H1 (cell line): ENCODE measurements around the gene ARSB. TPM values are rescaled to one million over a fixed set of nuclear protein-coding genes. Genes with fewer than 3 reads are reported as not detected.

Experiments used
- CTCF ChIA-PET: fragments of 300-600 bp; sonication (Branson Sonifier 250); formaldehyde crosslinking; loops from one replicate; lab custom pipeline; 2021; ENCODE audit not compliant: partially characterized antibody; lab: Charles Lee
- POLR2A ChIA-PET: fragments of 300-600 bp; sonication (Branson Sonifier 250); formaldehyde crosslinking; loops from one replicate; lab custom pipeline; 2021; ENCODE audit warnings: inconsistent platforms; ENCODE audit not compliant: partially characterized antibody; lab: Charles Lee
- DNase-seq, 2 experiments: peaks; one replicate each; pipeline versions ENCODE4 v3.0.0 to v3.0.0-alpha.2; 2010 to 2022; ENCODE audit warnings: low spot score in 2 of 2, low read depth in 1 of 2, mixed read lengths in 1 of 2
- FAIRE-seq: peaks from 2 replicates; lab custom pipeline; 2011; peaks lifted over from hg19 to GRCh38; lab: Jason Lieb, UNC
- H2AFZ ChIP-seq: 2 replicates; pipeline ENCODE4 v1.8.1; 2012; ENCODE audit warnings: low read length, inconsistent platforms
- H2AK5ac ChIP-seq: 2 replicates; pipeline ENCODE4 v1.6.1; 2013; ENCODE audit warnings: low read depth, low read length
- H2BK120ac ChIP-seq: replicated peaks from 2 replicates; pipeline ENCODE3; 2013; ENCODE audit warnings: low read depth, low read length, inconsistent platforms
- H2BK12ac ChIP-seq: 2 replicates; pipeline ENCODE4 v1.6.1; 2013; ENCODE audit warnings: low read depth, low read length
- H2BK15ac ChIP-seq: 2 replicates; pipeline ENCODE4 v1.6.1; 2013; ENCODE audit warnings: low read length
- H2BK20ac ChIP-seq: 2 replicates; pipeline ENCODE4 v1.6.1; 2013; ENCODE audit warnings: low read length
- H2BK5ac ChIP-seq: 2 replicates; pipeline ENCODE4 v1.6.1; 2013; ENCODE audit warnings: low read depth, low read length
- H3K14ac ChIP-seq: 2 replicates; pipeline ENCODE4 v1.6.1; 2013; ENCODE audit warnings: inconsistent platforms; ENCODE audit not compliant: insufficient read length
- H3K18ac ChIP-seq: 2 replicates; pipeline ENCODE4 v1.6.1; 2013; ENCODE audit warnings: low read length; ENCODE audit errors: extremely low read depth
- H3K23ac ChIP-seq: 2 replicates; pipeline ENCODE4 v1.6.1; 2013; ENCODE audit warnings: inconsistent platforms; ENCODE audit not compliant: insufficient read length
- H3K23me2 ChIP-seq: 2 replicates; pipeline ENCODE4 v1.6.1; 2013; ENCODE audit warnings: low read depth, low read length
- H3K27ac ChIP-seq: 2 replicates; pipeline ENCODE4 v1.6.1; 2011; ENCODE audit warnings: low read depth, low read length, inconsistent platforms
- H3K27me3 ChIP-seq, 4 experiments: replicated peaks in 1 of 4; 1 replicate in 1 of 4; 2 replicates in 3 of 4; pipeline versions ENCODE4 v1.6.1 to v1.8.1; 2011 to 2013; ENCODE audit warnings: low read length in 3 of 4, mild to moderate bottlenecking in 3 of 4, inconsistent platforms in 2 of 4, mixed read lengths in 2 of 4, moderate library complexity in 1 of 4; ENCODE audit not compliant: control insufficient read depth in 3 of 4, insufficient read depth in 3 of 4; ENCODE audit errors: extremely low read depth in 1 of 4
- H3K36me3 ChIP-seq, 4 experiments: 2 replicates each; pipeline versions ENCODE4 v1.6.1 to v1.8.1; 2011 to 2013; ENCODE audit warnings: mild to moderate bottlenecking in 4 of 4, low read length in 3 of 4, moderate library complexity in 2 of 4, control low read depth in 1 of 4, inconsistent platforms in 1 of 4; ENCODE audit not compliant: insufficient read depth in 4 of 4, control insufficient read depth in 2 of 4
- H3K4ac ChIP-seq: replicated peaks from 2 replicates; pipeline ENCODE3; 2013; ENCODE audit warnings: low read length, low read depth, mixed read lengths, inconsistent platforms; ENCODE audit not compliant: insufficient read length
- H3K4me1 ChIP-seq, 4 experiments: replicated peaks in 1 of 4; 1 replicate in 1 of 4; 2 replicates in 3 of 4; pipeline versions ENCODE4 v1.6.1 to v1.8.1; 2011 to 2013; ENCODE audit warnings: low read length in 3 of 4, inconsistent platforms in 2 of 4, mixed read lengths in 1 of 4; ENCODE audit not compliant: insufficient read depth in 4 of 4, control insufficient read depth in 3 of 4
- H3K4me2 ChIP-seq, 2 experiments: 2 replicates each; pipeline versions ENCODE4 v1.6.1 to v1.8.1; 2011 to 2013; ENCODE audit warnings: low read depth in 2 of 2, low read length in 2 of 2, control low read depth in 1 of 2, inconsistent platforms in 1 of 2, mild to moderate bottlenecking in 1 of 2; ENCODE audit not compliant: insufficient read depth in 1 of 2
- H3K4me3 ChIP-seq, 4 experiments: fragments of 200-600, 300-600 bp in 1 of 4; sonication (generic), shearing (Covaris generic), sonication (Bioruptor Twin) in 1 of 4; 2 replicates each; pipeline versions ENCODE4 v1.5.1 to v1.8.1; 2011 to 2016; ENCODE audit warnings: low read length in 4 of 4, low read depth in 3 of 4, control low read depth in 2 of 4, inconsistent platforms in 2 of 4, mild to moderate bottlenecking in 2 of 4, mixed read lengths in 1 of 4, moderate library complexity in 1 of 4; ENCODE audit not compliant: insufficient read depth in 2 of 4; ENCODE audit errors: extremely low read depth in 1 of 4
- H3K56ac ChIP-seq: replicated peaks from 2 replicates; pipeline ENCODE3; 2013; ENCODE audit warnings: low read depth, mild to moderate bottlenecking, mixed read lengths, low read length, inconsistent platforms; ENCODE audit not compliant: insufficient read length
- H3K79me1 ChIP-seq: 2 replicates; pipeline ENCODE4 v1.6.1; 2013; ENCODE audit warnings: low read depth, low read length, control low read depth
- H3K79me2 ChIP-seq, 2 experiments: 2 replicates each; pipeline versions ENCODE4 v1.6.1 to v1.8.1; 2012 to 2013; ENCODE audit warnings: low read length in 2 of 2, mild to moderate bottlenecking in 2 of 2, inconsistent platforms in 1 of 2; ENCODE audit not compliant: insufficient read depth in 2 of 2, control insufficient read depth in 1 of 2
- H3K9ac ChIP-seq, 4 experiments: replicated peaks in 1 of 4; 1 replicate in 1 of 4; 2 replicates in 3 of 4; pipeline versions ENCODE4 v1.6.1 to v1.8.1; 2011 to 2013; ENCODE audit warnings: low read depth in 3 of 4, low read length in 3 of 4, control low read depth in 2 of 4, mild to moderate bottlenecking in 2 of 4, moderate library complexity in 2 of 4, inconsistent platforms in 1 of 4; ENCODE audit errors: extremely low read depth in 1 of 4
- H3K9me3 ChIP-seq, 2 experiments: 2 replicates each; pipeline versions ENCODE4 v1.6.1 to v1.8.1; 2012 to 2013; ENCODE audit warnings: mild to moderate bottlenecking in 2 of 2, moderate library complexity in 2 of 2, control low read depth in 1 of 2, inconsistent platforms in 1 of 2, low read depth in 1 of 2, low read length in 1 of 2, mixed read lengths in 1 of 2; ENCODE audit not compliant: insufficient read depth in 2 of 2
- H4K20me1 ChIP-seq, 2 experiments: replicated peaks in 1 of 2; 2 replicates each; pipeline versions ENCODE3 to v1.8.1; 2011 to 2013; ENCODE audit warnings: inconsistent platforms in 2 of 2, low read length in 2 of 2, mild to moderate bottlenecking in 1 of 2; ENCODE audit not compliant: insufficient read depth in 2 of 2, control insufficient read depth in 1 of 2
- H4K5ac ChIP-seq: 2 replicates; pipeline ENCODE4 v1.6.1; 2013; ENCODE audit warnings: low read length, low read depth, mixed read lengths, inconsistent platforms; ENCODE audit not compliant: insufficient read length
- H4K8ac ChIP-seq: 2 replicates; pipeline ENCODE4 v1.8.0; 2013; ENCODE audit warnings: mild to moderate bottlenecking, moderate library complexity, low read length, inconsistent platforms; ENCODE audit not compliant: insufficient read depth; ENCODE audit errors: extremely low read depth
- H4K91ac ChIP-seq: replicated peaks from 2 replicates; pipeline ENCODE3; 2013; ENCODE audit warnings: low read length, mixed read lengths, inconsistent platforms; ENCODE audit not compliant: insufficient read length
- BCL11A ChIP-seq, 2 experiments: IDR thresholded peaks; one replicate each; pipeline ENCODE4 v1.6.1; 2011; ENCODE audit warnings: low read depth in 2 of 2, low read length in 2 of 2, mild to moderate bottlenecking in 2 of 2
- KDM4A ChIP-seq: IDR thresholded peaks from one replicate; pipeline ENCODE4 v1.7.1; 2012; ENCODE audit warnings: low read depth, mild to moderate bottlenecking, moderate library complexity, low read length, inconsistent platforms; ENCODE audit not compliant: severe bottlenecking
- NANOG ChIP-seq: IDR thresholded peaks from 2 replicates; pipeline ENCODE4 v1.6.1; 2011; ENCODE audit warnings: low read length, low read depth, mild to moderate bottlenecking, inconsistent platforms; ENCODE audit not compliant: insufficient read depth, poor library complexity, severe bottlenecking
- SIN3A ChIP-seq, 2 experiments: IDR thresholded peaks in 1 of 2; conservative IDR thresholded peaks in 1 of 2; 2 replicates each; pipeline ENCODE4 v1.6.1; 2011 to 2012; ENCODE audit warnings: low read length in 2 of 2, improper control_type of control experiment in 1 of 2, low read depth in 1 of 2, mild to moderate bottlenecking in 1 of 2
- SP2 ChIP-seq: IDR thresholded peaks from 2 replicates; pipeline ENCODE4 v1.6.1; 2012; ENCODE audit warnings: mild to moderate bottlenecking, low read length, inconsistent platforms
- TBP ChIP-seq: IDR thresholded peaks from 2 replicates; pipeline ENCODE4 v1.6.1; 2011; ENCODE audit warnings: low read depth, low read length, improper control_type of control experiment
- WGBS, 2 experiments: shearing (Covaris generic) in 1 of 2; methylation state at CpG; one replicate each; pipeline versions ENCODE4 v1.1.6 to v1.1.7; 2013 to 2015; ENCODE audit warnings: low lambda C conversion rate in 2 of 2, mixed read lengths in 2 of 2, inconsistent platforms in 1 of 2, low coverage in 1 of 2, missing lambda C conversion rate in 1 of 2; ENCODE audit not compliant: insufficient replicate concordance in 2 of 2, insufficient coverage in 1 of 2, insufficient read length in 1 of 2; ENCODE audit errors: extremely low coverage in 1 of 2, missing lambda C conversion rate in 1 of 2; 5-methylcytosine and 5-hydroxymethylcytosine counted together
- polyA plus RNA-seq, 7 experiments: library from polyadenylated mRNA; depleted of rRNA in 3 of 7; stranded (reverse) in 5 of 7; unstranded in 2 of 7; fragments of >200 nt in 5 of 7; fragments of 200-250 nt in 2 of 7; gene quantifications; 1 replicate in 5 of 7; 2 replicates in 1 of 7; 4 replicates in 1 of 7; pipeline versions ENCODE4 v1.2.1 to v1.2.3, GENCODE V29; 2011 to 2013; ENCODE audit warnings: missing spikeins in 2 of 7, mixed read lengths in 2 of 7
- total RNA-seq: library from RNA; stranded (reverse); fragmentation: NEBNext Ultra II Directional; extraction: Animal tissue kit (Norgen Biotek cat#: 25700); gene quantifications from 2 replicates; pipeline ENCODE4 v1.2.1, GENCODE V29; 2021
- TF ChIP-seq, protein P1 (sequence below): IDR thresholded peaks from 2 replicates; pipeline ENCODE4 v1.6.1; 2012; ENCODE audit warnings: inconsistent platforms

ARSB gene
- total and polyA plus RNA-seq, 2 of the 8 experiments (the other 6 are each of a cell fraction or from before 2014, with no cell fraction given) = 6.4 to 13.9 TPM

DNA sequence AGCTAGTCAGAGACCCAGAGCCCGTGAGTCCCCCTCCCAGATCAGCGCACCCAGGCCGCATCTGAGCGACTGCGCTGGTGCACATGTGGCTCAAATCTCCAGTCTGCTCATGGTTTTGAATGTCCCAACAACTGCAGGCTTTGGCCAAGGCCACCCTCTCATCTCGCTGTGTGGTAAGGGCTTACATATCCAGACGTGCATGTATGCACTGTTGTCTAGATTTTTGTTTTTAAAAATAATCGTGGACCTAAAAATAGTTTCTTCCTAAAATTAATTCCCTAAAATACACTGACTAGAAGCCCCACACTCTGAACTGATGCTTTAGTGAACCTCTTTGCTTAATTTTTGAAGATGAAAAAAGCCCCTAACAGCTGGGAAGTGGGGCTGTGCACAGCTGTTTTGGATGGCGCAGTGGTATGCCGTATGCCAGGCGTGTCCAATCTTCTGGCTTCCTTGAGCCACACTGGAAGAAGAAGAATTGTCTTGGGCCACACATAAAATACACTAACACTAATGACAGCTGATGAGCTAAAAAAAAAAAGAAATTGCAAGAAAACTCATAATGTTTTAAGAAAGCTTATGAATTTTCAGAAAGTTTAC is 193.5 kb downstream of the ARSB start:
- Histone ChIP-seq H3K56ac (no peak overlapping the region), H2AK5ac (no peak overlapping the region), H2BK120ac (no peak overlapping the region), H3K4me3 (no peak overlapping the region), H3K9ac (no peak overlapping the region), H3K27me3 (no peaks in the 10 kb centered on the region), H3K4ac (no peak overlapping the region), H3K23me2 (no peaks in the 10 kb centered on the region; the same call in 1 of the 2 replicates), H3K36me3 (no peaks in the 10 kb centered on the region), H3K4me1 (no peaks in the 10 kb centered on the region), H3K18ac (no peak overlapping the region), H3K4me2 (no peak overlapping the region), H3K79me1 (no peaks in the 10 kb centered on the region), H3K14ac (no peak overlapping the region), H2BK15ac (no peak overlapping the region), H4K8ac (no peak overlapping the region; the same call in 1 of the 2 replicates), H2AFZ (no peak overlapping the region), H4K5ac (no peak overlapping the region), H3K79me2 (no peaks in the 10 kb centered on the region), H2BK20ac (no peak overlapping the region), H2BK5ac (no peak overlapping the region), H4K20me1 (no peaks in the 10 kb centered on the region), H3K27ac (no peak overlapping the region), H3K23ac (no peak overlapping the region), H4K91ac (no peak overlapping the region), H2BK12ac (no peak overlapping the region), H3K9me3 (no peaks in the 10 kb centered on the region)
- 94% methylated on average over 11 of the region's 11 CpGs; no CpG with 5 or more reads in 1 of the 2 experiments for WGBS, 2 experiments
- no peak for DNase-seq
- CTCF ChIA-PET = interaction anchor here (0.7 to 0.9 kb wide), 2 partner anchors 10 to 93 kb away, joined by 4 to 5 read pairs; no protein-coding TSS in a partner anchor
- POLR2A ChIA-PET = no interaction called here
- no peak for FAIRE-seq
- TF ChIP-seq BCL11A (IDR thresholded peaks at IDR 0.05; ENCODE audit: low read depth in 2 of 2, low read length in 2 of 2) = no peak
- no peak for TF ChIP-seq SP2
- TF ChIP-seq SIN3A (conservative IDR thresholded peaks at IDR 0.05 in 1 of 2, IDR thresholded peaks at IDR 0.05 in 1 of 2; ENCODE audit: low read depth in 1 of 2, low read length in 2 of 2) = no peak
- TF ChIP-seq NANOG = no peak
- TF ChIP-seq TBP = no peak
- TF ChIP-seq, protein P1, sequence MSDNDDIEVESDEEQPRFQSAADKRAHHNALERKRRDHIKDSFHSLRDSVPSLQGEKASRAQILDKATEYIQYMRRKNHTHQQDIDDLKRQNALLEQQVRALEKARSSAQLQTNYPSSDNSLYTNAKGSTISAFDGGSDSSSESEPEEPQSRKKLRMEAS = no peak
- no peak for TF ChIP-seq KDM4A
